Spinal cord (tissue), 10 donors: Measurements from ENCODE around the gene ADAM19. TPM values are rescaled to one million over a fixed set of nuclear protein-coding genes. Genes with fewer than 3 reads are reported as not detected.
A peak's percentile ranks its signal among the peaks of the same experiment; 100 is the strongest.

Experiments
- DNase-seq, 6 donors: peaks; one replicate each; pipeline versions ENCODE4 v3.0.0 to v3.0.0-alpha.2; 2013 to 2015; ENCODE audit warnings: low spot score in 6 of 6, low read depth in 4 of 6
- H3K27ac ChIP-seq: one replicate; pipeline ENCODE4 v1.5.1; 2013; ENCODE audit warnings: low read depth, low read length, control low read depth
- H3K27me3 ChIP-seq: one replicate; pipeline ENCODE4 v1.6.1; 2013; ENCODE audit warnings: low read length; ENCODE audit not compliant: control insufficient read depth, insufficient read depth
- H3K36me3 ChIP-seq: one replicate; pipeline ENCODE4 v1.6.1; 2013; ENCODE audit warnings: low read length; ENCODE audit not compliant: control insufficient read depth, insufficient read depth
- H3K4me1 ChIP-seq: one replicate; pipeline ENCODE4 v1.6.1; 2013; ENCODE audit warnings: low read length; ENCODE audit not compliant: control insufficient read depth, insufficient read depth
- H3K4me3 ChIP-seq: one replicate; pipeline ENCODE4 v1.5.1; 2013; ENCODE audit warnings: low read depth, low read length, control low read depth
- H3K9me3 ChIP-seq: one replicate; pipeline ENCODE4 v1.6.1; 2013; ENCODE audit warnings: low read length; ENCODE audit not compliant: control insufficient read depth, insufficient read depth
- WGBS: methylation state at CpG from one replicate; pipeline ENCODE4 v1.1.5; 2013; ENCODE audit warnings: missing lambda C conversion rate; ENCODE audit not compliant: insufficient coverage; 5-methylcytosine and 5-hydroxymethylcytosine counted together
- polyA plus RNA-seq, 2 donors: library from polyadenylated mRNA; unstranded; fragments of 120-200 nt; gene quantifications; one replicate each; pipeline ENCODE4 v1.2.1, GENCODE V29; 2013; ENCODE audit not compliant: insufficient read length in 2 of 2
- total RNA-seq, 2 donors: library from RNA; depleted of rRNA in 1 of 2; stranded (reverse); fragments of 120-200 nt in 1 of 2; fragments of >200 nt in 1 of 2; gene quantifications; one replicate each; pipeline versions ENCODE4 v1.2.3 to v1.2.4, GENCODE V29; 2013 to 2014
- donor health status: healthy.

ADAM19 gene
- total and polyA plus RNA-seq, 4 donors: 11.7 to 16.2 (median 15.8) TPM

GRCh38 chr5:157481666-157482065 lies 93.9 kb downstream of the ADAM19 start:
- no peak overlapping the region for H3K4me3 ChIP-seq
- WGBS: 95% methylated on average over 4 of the region's 7 CpGs
- H3K27me3 ChIP-seq: no peaks in the 10 kb centered on the region
- DNase-seq: no peak
- peaks cover 31% of the 10 kb centered on the region for H3K36me3 ChIP-seq
- no peaks in the 10 kb centered on the region for H3K9me3 ChIP-seq
- no peak overlapping the region for H3K27ac ChIP-seq
- no peaks in the 10 kb centered on the region for H3K4me1 ChIP-seq

- Histone ChIP-seq H3K27me3 (no peaks in the 10 kb centered on the region), H3K4me3 (no peak overlapping the region), H3K36me3 (peaks cover 28% of the 10 kb centered on the region), H3K27ac (no peak overlapping the region), H3K4me1 (no peaks in the 10 kb centered on the region), H3K9me3 (no peaks in the 10 kb centered on the region)
- 93% methylated on average over 4 of the region's 4 CpGs for WGBS
- no peak for DNase-seq
Observed at GRCh38 chr5:157481265-157481664, 94.3 kb downstream of the ADAM19 start.

GRCh38 chr5:157479612-157480510 lies 95.7 kb downstream of the ADAM19 start:
- Histone ChIP-seq H3K27ac (no peak overlapping the region), H3K27me3 (no peaks in the 10 kb centered on the region), H3K4me3 (no peak overlapping the region), H3K36me3 (peaks cover 24% of the 10 kb centered on the region), H3K9me3 (no peaks in the 10 kb centered on the region), H3K4me1 (no peaks in the 10 kb centered on the region)
- WGBS: 87% methylated on average over 10 of the region's 15 CpGs
- DNase-seq: no peak

- Histone ChIP-seq H3K27ac (no peak overlapping the region), H3K4me1 (no peaks in the 10 kb centered on the region), H3K27me3 (no peaks in the 10 kb centered on the region), H3K36me3 (peaks cover 19% of the 10 kb centered on the region), H3K4me3 (no peak overlapping the region), H3K9me3 (no peaks in the 10 kb centered on the region)
- WGBS: 100% methylated on average over 1 of the region's 4 CpGs
- no peak for DNase-seq
Observed at GRCh38 chr5:157479166-157479565, 96.4 kb downstream of the ADAM19 start.

- WGBS: 81% methylated on average over 2 of the region's 2 CpGs
- H3K27me3 ChIP-seq: no peaks in the 10 kb centered on the region
- DNase-seq: no peak
- no peaks in the 10 kb centered on the region for H3K4me1 ChIP-seq
- H3K4me3 ChIP-seq: no peak overlapping the region
- H3K27ac ChIP-seq: no peak overlapping the region
- H3K9me3 ChIP-seq: no peaks in the 10 kb centered on the region
- H3K36me3 ChIP-seq: peaks cover 19% of the 10 kb centered on the region
Observed at GRCh38 chr5:157478726-157479125, 96.8 kb downstream of the ADAM19 start.

- Histone ChIP-seq H3K27ac (no peak overlapping the region), H3K4me1 (no peaks in the 10 kb centered on the region), H3K9me3 (no peaks in the 10 kb centered on the region), H3K4me3 (no peak overlapping the region), H3K36me3 (peaks cover 19% of the 10 kb centered on the region), H3K27me3 (no peaks in the 10 kb centered on the region)
- DNase-seq: no peak
- whole genome bisulfite sequencing: 22% methylated on average over 3 of the region's 5 CpGs
Observed at GRCh38 chr5:157477814-157478494, 97.6 kb downstream of the ADAM19 start.

- DNase-seq: peak in 4 of 6 donors; percentile 29 to 88 (median 60)
- Histone ChIP-seq H3K36me3 (peaks cover 18% of the 10 kb centered on the region), H3K4me1 (no peaks in the 10 kb centered on the region), H3K27ac (no peak overlapping the region), H3K4me3 (no peak overlapping the region), H3K27me3 (no peaks in the 10 kb centered on the region), H3K9me3 (no peaks in the 10 kb centered on the region)
- 58% methylated on average over 2 of the region's 7 CpGs for WGBS
Observed at GRCh38 chr5:157476702-157477408, 98.7 kb downstream of the ADAM19 start.

- Histone ChIP-seq H3K4me3 (no peak overlapping the region), H3K27ac (no peak overlapping the region), H3K9me3 (no peaks in the 10 kb centered on the region), H3K36me3 (peaks cover 6% of the 10 kb centered on the region), H3K4me1 (no peaks in the 10 kb centered on the region), H3K27me3 (no peaks in the 10 kb centered on the region)
- DNase-seq: peak in 1 of 6 donors; percentile 53
- 75% methylated on average over 2 of the region's 3 CpGs for WGBS
Observed at GRCh38 chr5:157475432-157475831, 100.1 kb downstream of the ADAM19 start.

- no peaks in the 10 kb centered on the region for H3K27me3 ChIP-seq
- peak in 1 of 6 donors; percentile 17 for DNase-seq
- H3K9me3 ChIP-seq: no peaks in the 10 kb centered on the region
- no peaks in the 10 kb centered on the region for H3K36me3 ChIP-seq
- no peak overlapping the region for H3K27ac ChIP-seq
- 63% methylated on average over 5 of the region's 7 CpGs for WGBS
- H3K4me1 ChIP-seq: no peaks in the 10 kb centered on the region
- H3K4me3 ChIP-seq: no peak overlapping the region
Observed at GRCh38 chr5:157473383-157474320, 101.9 kb downstream of the ADAM19 start.
